22Rv1 (cell line): Measurements from ENCODE around the gene LAMTOR5.

Experiments
- H3K27ac ChIP-seq: fragments of 450-650 bp; 2 replicates; pipeline ENCODE4 v1.5.1; 2017
- CTCF ChIP-seq: fragments of 450-650 bp; IDR thresholded peaks from 2 replicates; pipeline ENCODE4 v1.5.1; 2017; ENCODE audit warnings: mild to moderate bottlenecking
- ZFX ChIP-seq: fragments of 450-650 bp; IDR thresholded peaks from 2 replicates; pipeline ENCODE4 v1.6.1; 2017; ENCODE audit warnings: antibody characterized with exemption, borderline replicate concordance

Gene LAMTOR5

GRCh38 chr1:110361856-110362255, 45.6 kb downstream of the LAMTOR5 start:
- TF ChIP-seq ZFX: no peak
- TF ChIP-seq CTCF: no peak
- no peak overlapping the region for H3K27ac ChIP-seq

- H3K27ac ChIP-seq: no peak overlapping the region
- no peak for TF ChIP-seq CTCF
- no peak for TF ChIP-seq ZFX
Observed at GRCh38 chr1:110360431-110360830, 47.1 kb downstream of the LAMTOR5 start.

DNA sequence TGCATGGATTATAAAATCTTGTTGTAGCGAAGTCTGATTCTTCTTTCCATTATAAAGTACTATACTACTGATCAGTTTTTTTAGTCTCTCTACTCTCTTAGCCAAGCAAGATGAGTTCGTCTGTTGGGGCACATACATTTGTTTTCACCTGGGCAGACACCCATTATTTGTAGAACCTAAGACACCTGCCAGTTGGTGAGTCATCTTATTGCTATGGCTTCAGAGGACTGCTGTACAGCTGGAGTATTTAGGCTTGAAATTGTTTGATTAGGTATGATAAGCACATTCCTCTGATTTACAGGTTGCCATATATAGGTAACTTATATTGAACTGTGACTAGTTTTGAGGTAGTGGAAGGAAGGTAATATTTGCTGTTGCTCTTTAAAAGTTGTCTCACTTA, 51.1 kb downstream of the LAMTOR5 start:
- H3K27ac ChIP-seq: peak overlapping the region; percentile 32; the same call in 1 of the 2 replicates
- TF ChIP-seq CTCF: no peak
- no peak for TF ChIP-seq ZFX

DNA sequence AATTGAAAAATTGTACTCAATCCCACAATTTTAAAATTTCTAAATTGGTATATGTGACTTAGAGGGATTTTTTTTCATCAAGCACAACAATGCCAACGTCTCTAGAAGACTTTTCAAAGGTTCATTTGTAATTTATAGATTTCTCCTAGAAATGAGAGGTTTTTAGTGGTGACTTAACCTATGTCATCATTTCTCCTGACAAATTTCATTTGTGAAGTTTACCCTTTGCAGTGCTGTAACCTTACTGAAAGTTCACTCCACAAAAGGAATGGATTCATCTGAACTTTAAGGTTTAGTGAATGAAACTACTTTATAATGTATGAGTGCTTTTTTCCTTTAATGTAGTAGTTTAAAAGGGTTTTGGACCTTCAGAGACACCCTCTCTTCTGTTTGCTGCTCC, 52.2 kb downstream of the LAMTOR5 start:
- no peak for TF ChIP-seq CTCF
- TF ChIP-seq ZFX: no peak
- H3K27ac ChIP-seq: peak overlapping the region; percentile 32; the same call in 1 of the 2 replicates
